ENCODE data around the gene SCRN1. TPM values are rescaled to one million over a fixed set of nuclear protein-coding genes. Genes with fewer than 3 reads are reported as not detected.

Gene SCRN1
- total and polyA plus RNA-seq, 2 of the 13 experiments (the other 11 are each of a cell fraction or from before 2014, with no cell fraction given), result 43.2 to 49.8 TPM

DNA sequence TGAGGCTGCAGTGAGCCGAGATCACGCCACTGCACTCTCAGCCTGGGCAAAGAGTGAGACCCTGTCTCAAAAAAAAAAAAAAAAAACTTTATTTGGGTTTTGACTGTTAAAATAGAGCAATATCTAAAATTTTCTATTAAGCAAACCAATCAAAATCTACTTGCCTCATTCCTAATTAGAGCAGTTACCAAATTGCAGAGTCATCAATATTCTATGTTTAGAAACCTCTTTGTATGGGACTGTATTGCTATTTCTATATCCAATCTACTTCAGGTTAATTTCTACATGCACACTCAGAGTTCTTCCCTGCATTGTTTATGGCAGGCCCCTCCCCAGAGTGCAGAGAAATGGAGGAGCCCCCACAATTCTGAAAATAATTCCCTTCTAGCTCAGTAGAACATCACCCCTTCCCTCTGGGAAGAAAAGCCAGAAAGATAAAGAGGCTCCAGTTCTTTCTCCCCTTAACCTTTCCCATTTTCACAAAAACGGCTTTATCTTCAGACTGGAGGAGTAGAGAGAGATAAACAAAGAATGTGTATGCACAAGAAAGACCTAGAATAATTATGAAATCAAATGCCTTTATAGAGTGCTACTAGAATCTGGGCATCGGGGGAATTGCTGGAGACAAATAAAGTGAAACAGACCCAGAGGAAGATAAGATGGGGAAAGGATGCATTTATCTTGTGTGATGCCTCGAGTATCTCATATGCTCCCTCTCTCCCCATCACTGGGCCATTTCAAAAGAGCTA is 17.9 kb downstream of the SCRN1 start:
- ChIA-PET CTCF (ENCODE audit: low intra/inter-chr PET ratio, low total read pairs) (no interaction called here), POLR2A (no interaction called here)
- H3K4me2 ChIP-seq (ENCODE audit: low read depth, low read length), result no peak overlapping the region
- in situ Hi-C loops (cut with HindIII; ENCODE audit: extremely low pct_ligation_motif_present, low pct_unique_long_range_greater_than_20kb), result no loop called here
- peaks cover 5 to 17% of the 10 kb centered on the region in 2 experiments for H3K36me3 ChIP-seq (replicated peaks in 1 of 2; ENCODE audit: control insufficient read depth in 1 of 2, insufficient read depth in 2 of 2, low read length in 2 of 2)
- 96% methylated on average over 5 of the region's 5 CpGs for WGBS (ENCODE audit: low lambda C conversion rate)
- H3K9ac ChIP-seq (ENCODE audit: insufficient read depth, low read depth, low read length), result no peak overlapping the region
- H3K79me2 ChIP-seq (ENCODE audit: insufficient read depth, low read length), result peaks cover 69% of the 10 kb centered on the region
- FAIRE-seq (no peak), ATAC-seq (no peak), DNase-seq (ENCODE audit: low spot score) (no peak)
- no peak for TF ChIP-seq ZNF260 (CRISPR knock-in tag; IDR thresholded peaks at IDR 0.05; ENCODE audit: borderline replicate concordance, low read depth)
- TF ChIP-seq, protein P1, sequence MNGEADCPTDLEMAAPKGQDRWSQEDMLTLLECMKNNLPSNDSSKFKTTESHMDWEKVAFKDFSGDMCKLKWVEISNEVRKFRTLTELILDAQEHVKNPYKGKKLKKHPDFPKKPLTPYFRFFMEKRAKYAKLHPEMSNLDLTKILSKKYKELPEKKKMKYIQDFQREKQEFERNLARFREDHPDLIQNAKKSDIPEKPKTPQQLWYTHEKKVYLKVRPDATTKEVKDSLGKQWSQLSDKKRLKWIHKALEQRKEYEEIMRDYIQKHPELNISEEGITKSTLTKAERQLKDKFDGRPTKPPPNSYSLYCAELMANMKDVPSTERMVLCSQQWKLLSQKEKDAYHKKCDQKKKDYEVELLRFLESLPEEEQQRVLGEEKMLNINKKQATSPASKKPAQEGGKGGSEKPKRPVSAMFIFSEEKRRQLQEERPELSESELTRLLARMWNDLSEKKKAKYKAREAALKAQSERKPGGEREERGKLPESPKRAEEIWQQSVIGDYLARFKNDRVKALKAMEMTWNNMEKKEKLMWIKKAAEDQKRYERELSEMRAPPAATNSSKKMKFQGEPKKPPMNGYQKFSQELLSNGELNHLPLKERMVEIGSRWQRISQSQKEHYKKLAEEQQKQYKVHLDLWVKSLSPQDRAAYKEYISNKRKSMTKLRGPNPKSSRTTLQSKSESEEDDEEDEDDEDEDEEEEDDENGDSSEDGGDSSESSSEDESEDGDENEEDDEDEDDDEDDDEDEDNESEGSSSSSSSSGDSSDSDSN (CRISPR knock-in tag; IDR thresholded peaks at IDR 0.05), result no peak
- TF ChIP-seq MAFF (IDR thresholded peaks at IDR 0.05; ENCODE audit: low read depth, low read length), result peak; percentile 96
- peak; percentile 95 to 98 for TF ChIP-seq MAFK (conservative IDR thresholded peaks at IDR 0.05 in 1 of 2, IDR thresholded peaks at IDR 0.05 in 1 of 2; ENCODE audit: low read length in 2 of 2)
- H3K27ac ChIP-seq (ENCODE audit: extremely low read length, insufficient read depth, low read length), result no peak overlapping the region
- no peaks in the 10 kb centered on the region for H3K4me1 ChIP-seq (ENCODE audit: insufficient read depth, low read length)
- no peaks in the 10 kb centered on the region for H3K27me3 ChIP-seq (ENCODE audit: control insufficient read depth in 1 of 2, insufficient read depth in 2 of 2, low read length in 2 of 2)
- H4K20me1 ChIP-seq (ENCODE audit: insufficient read depth, low read length), result peaks cover 36% of the 10 kb centered on the region
- intact Hi-C loops (cut with micrococcal nuclease; ENCODE audit: unreplicated experiment), result no loop called here
- H3K4me3 ChIP-seq (replicated peaks in 1 of 3; ENCODE audit: insufficient read depth in 1 of 3, low read depth in 2 of 3, low read length in 3 of 3), result no peak overlapping the region
- H2AFZ ChIP-seq (ENCODE audit: low read length), result no peak overlapping the region
- H3K9me3 ChIP-seq (ENCODE audit: low read length), result no peaks in the 10 kb centered on the region
- BruUV-seq (replicated peaks), result no TSS peak

DNA sequence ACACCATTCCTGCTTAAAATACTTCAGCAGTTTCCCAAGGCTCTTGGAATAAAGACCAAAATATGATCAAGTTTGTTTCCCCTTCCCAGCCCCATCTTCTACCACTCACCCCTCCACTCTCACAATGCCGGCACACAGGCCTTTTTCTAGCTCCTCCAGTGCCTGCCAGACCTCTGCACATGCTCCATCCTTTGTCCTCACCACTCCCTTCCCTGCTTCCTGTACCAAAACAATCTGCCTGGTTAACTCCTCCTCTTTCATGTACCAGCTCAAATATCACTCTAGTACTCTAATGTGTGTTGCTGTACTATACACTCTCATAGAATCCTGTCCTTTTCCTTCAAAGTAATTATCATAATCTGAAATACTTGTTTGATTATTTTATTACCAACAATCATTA is 19.4 kb downstream of the SCRN1 start:
- no peaks in the 10 kb centered on the region for H3K27me3 ChIP-seq (ENCODE audit: control insufficient read depth in 1 of 2, insufficient read depth in 2 of 2, low read length in 2 of 2)
- ChIA-PET CTCF (ENCODE audit: low intra/inter-chr PET ratio, low total read pairs) (no interaction called here), POLR2A (interaction anchor here (0.6 kb wide), 1 partner anchor 17 kb away, joined by 3 read pairs; no protein-coding TSS in a partner anchor)
- intact Hi-C loops (cut with micrococcal nuclease; ENCODE audit: unreplicated experiment) (no loop called here), in situ Hi-C loops (cut with HindIII; ENCODE audit: extremely low pct_ligation_motif_present, low pct_unique_long_range_greater_than_20kb) (no loop called here)
- no peak overlapping the region for H2AFZ ChIP-seq (ENCODE audit: low read length)
- BruUV-seq (replicated peaks), result no TSS peak
- TF ChIP-seq ZNF713 (CRISPR knock-in tag; IDR thresholded peaks at IDR 0.05) (no peak), ISL2 (CRISPR knock-in tag; IDR thresholded peaks at IDR 0.05) (no peak), ZFP1 (CRISPR knock-in tag; IDR thresholded peaks at IDR 0.05) (peak; percentile 64; the same call in 1 of the 2 replicates), ZNF101 (CRISPR knock-in tag; IDR thresholded peaks at IDR 0.05; ENCODE audit: borderline replicate concordance, low read depth) (no peak), ZNF547 (CRISPR knock-in tag; IDR thresholded peaks at IDR 0.05) (no peak), MAF1 (CRISPR knock-in tag; IDR thresholded peaks at IDR 0.05; ENCODE audit: borderline replicate concordance) (no peak), SMAD1 (CRISPR knock-in tag; IDR thresholded peaks at IDR 0.05; ENCODE audit: borderline replicate concordance, low read depth) (no peak)
- H3K4me3 ChIP-seq (replicated peaks in 1 of 3; ENCODE audit: insufficient read depth in 1 of 3, low read depth in 2 of 3, low read length in 3 of 3), result no peak overlapping the region
- peaks cover 54% of the 10 kb centered on the region for H3K79me2 ChIP-seq (ENCODE audit: insufficient read depth, low read length)
- H3K4me2 ChIP-seq (ENCODE audit: low read depth, low read length), result no peak overlapping the region
- H3K9ac ChIP-seq (ENCODE audit: insufficient read depth, low read depth, low read length), result no peak overlapping the region
- ATAC-seq, result no peak
- FAIRE-seq, result no peak
- 96% methylated on average over 1 of the region's 1 CpG for WGBS (ENCODE audit: low lambda C conversion rate)
- H3K4me1 ChIP-seq (ENCODE audit: insufficient read depth, low read length), result no peaks in the 10 kb centered on the region
- H4K20me1 ChIP-seq (ENCODE audit: insufficient read depth, low read length), result peaks cover 29% of the 10 kb centered on the region
- no peak overlapping the region for H3K27ac ChIP-seq (ENCODE audit: extremely low read length, insufficient read depth, low read length)
- peaks cover 8 to 28% of the 10 kb centered on the region in 2 experiments for H3K36me3 ChIP-seq (replicated peaks in 1 of 2; ENCODE audit: control insufficient read depth in 1 of 2, insufficient read depth in 2 of 2, low read length in 2 of 2)
- DNase-seq (ENCODE audit: low spot score), result no peak
- no peaks in the 10 kb centered on the region for H3K9me3 ChIP-seq (ENCODE audit: low read length)

Measured in HepG2 (cell line).